ENCODE measurements around the gene CCDC97. TPM values are rescaled to one million over a fixed set of nuclear protein-coding genes. Genes with fewer than 3 reads are reported as not detected.
"Not testable (repeated sequence)": the region's sequence is repeated elsewhere in the genome, so short reads cannot be mapped to it uniquely, and the experiment has no call there.

CCDC97 gene
- total RNA-seq, 4 donors from 2014 or later: 8.6 to 15.3 (median 15.1) TPM

- Histone ChIP-seq H3K4me1 (peaks cover 3 to 6% of the 10 kb centered on the region in 2 donors), H3K4me3 (no peak overlapping the region), H3K9me3 (no peaks in the 10 kb centered on the region), H3K27me3 (no peaks in the 10 kb centered on the region), H3K36me3 (no peaks in the 10 kb centered on the region), H3K27ac (peak overlapping the region in 1 of 4 donors; percentile 11)
- TF ChIP-seq CTCF (IDR thresholded peaks at IDR 0.05 in 4 of 5, conservative IDR thresholded peaks at IDR 0.05 in 1 of 5) (no peak), POLR2A (IDR thresholded peaks at IDR 0.05) (no peak)
- ATAC-seq (no peak), DNase-seq (no peak)
- intact Hi-C loops (cut with DNase I; ENCODE audit: low total_unique reads) (no loop called here), in situ Hi-C loops (cut with MboI; ENCODE audit: low sequenced_read_pairs in 4 of 4) (no loop called here)
Observed at GRCh38 chr19:41367848-41368301, 57.9 kb downstream of the CCDC97 start.

- Histone ChIP-seq H3K27me3 (no peaks in the 10 kb centered on the region), H3K27ac (no peak overlapping the region), H3K4me1 (peaks cover 8 to 11% of the 10 kb centered on the region in 2 donors), H3K9me3 (no peaks in the 10 kb centered on the region), H3K36me3 (no peaks in the 10 kb centered on the region), H3K4me3 (no peak overlapping the region)
- ATAC-seq: no peak
- in situ Hi-C loops (cut with MboI; ENCODE audit: low sequenced_read_pairs in 4 of 4) (no loop called here), intact Hi-C loops (cut with DNase I; ENCODE audit: low total_unique reads) (no loop called here)
- no peak for TF ChIP-seq POLR2A (IDR thresholded peaks at IDR 0.05)
- TF ChIP-seq CTCF (IDR thresholded peaks at IDR 0.05 in 4 of 5, conservative IDR thresholded peaks at IDR 0.05 in 1 of 5): no peak
- no peak for DNase-seq
Observed at GRCh38 chr19:41369769-41370168, 59.8 kb downstream of the CCDC97 start.

GRCh38 chr19:41371119-41371518 lies 61.1 kb downstream of the CCDC97 start:
- DNase-seq; H3K27ac ChIP-seq; ATAC-seq; H3K27me3 ChIP-seq; H3K9me3 ChIP-seq; intact Hi-C loops (cut with DNase I; ENCODE audit: low total_unique reads); H3K4me3 ChIP-seq; in situ Hi-C loops (cut with MboI; ENCODE audit: low sequenced_read_pairs in 4 of 4); H3K36me3 ChIP-seq: not testable (repeated sequence)
- H3K4me1 ChIP-seq: peaks cover 6 to 15% of the 10 kb centered on the region in 2 donors

DNA sequence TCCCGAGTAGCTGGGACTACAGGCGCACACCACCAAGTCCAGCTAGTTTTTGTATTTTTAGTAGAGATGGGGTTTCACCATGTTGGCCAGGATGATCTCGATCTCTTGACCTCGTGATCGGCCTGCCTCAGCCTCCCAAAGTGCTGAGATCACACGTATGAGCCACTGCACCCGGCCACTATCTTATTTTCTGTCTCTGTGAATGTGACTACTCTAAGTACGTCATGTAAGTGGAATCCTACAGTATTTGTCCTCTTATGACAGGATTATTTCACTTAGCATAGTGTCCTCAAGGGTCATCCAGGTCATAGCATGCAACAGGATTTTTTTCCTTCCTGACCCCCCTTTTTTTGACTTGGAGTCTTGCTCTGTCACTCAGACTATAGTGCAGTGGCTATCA lies 61.6 kb downstream of the CCDC97 start:
- H3K27ac ChIP-seq: no peak overlapping the region
- no peak overlapping the region for H3K4me3 ChIP-seq
- in situ Hi-C loops (cut with MboI; ENCODE audit: low sequenced_read_pairs in 4 of 4) (no loop called here), intact Hi-C loops (cut with DNase I; ENCODE audit: low total_unique reads) (no loop called here)
- peaks cover 6 to 18% of the 10 kb centered on the region in 2 donors for H3K4me1 ChIP-seq
- peaks cover 0 to 10% (median 5%) of the 10 kb centered on the region in 3 donors for H3K27me3 ChIP-seq
- no peaks in the 10 kb centered on the region for H3K9me3 ChIP-seq
- no peak for DNase-seq
- no peak for ATAC-seq
- no peak for TF ChIP-seq CTCF (IDR thresholded peaks at IDR 0.05 in 4 of 5, conservative IDR thresholded peaks at IDR 0.05 in 1 of 5)
- TF ChIP-seq POLR2A (IDR thresholded peaks at IDR 0.05): no peak
- no peaks in the 10 kb centered on the region for H3K36me3 ChIP-seq

DNA sequence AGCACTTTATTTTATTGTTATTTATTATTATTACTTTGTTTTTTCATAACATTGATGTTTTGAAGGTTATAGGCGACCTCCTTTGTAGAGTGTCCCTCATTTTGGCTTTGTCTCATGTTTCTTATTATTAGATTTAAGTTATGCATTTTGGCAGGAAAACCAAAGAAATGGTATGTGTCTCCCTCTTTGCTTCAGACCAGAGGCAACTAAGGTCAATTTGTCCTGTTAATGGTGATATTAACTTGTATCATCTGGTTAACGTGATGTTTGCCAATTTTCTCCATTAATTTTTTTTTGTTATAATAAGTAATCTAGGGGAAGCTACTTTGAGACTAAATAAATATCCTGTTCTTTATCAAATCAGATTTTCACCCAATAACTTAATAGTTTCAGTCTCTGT lies 62.5 kb downstream of the CCDC97 start:
- intact Hi-C loops (cut with DNase I; ENCODE audit: low total_unique reads): no loop called here
- Histone ChIP-seq H3K4me1 (peaks cover 6 to 18% of the 10 kb centered on the region in 2 donors), H3K36me3 (no peaks in the 10 kb centered on the region), H3K4me3 (no peak overlapping the region), H3K27me3 (peaks cover 0 to 15% (median 5%) of the 10 kb centered on the region in 3 donors), H3K9me3 (no peaks in the 10 kb centered on the region), H3K27ac (no peak overlapping the region)
- TF ChIP-seq CTCF (IDR thresholded peaks at IDR 0.05 in 4 of 5, conservative IDR thresholded peaks at IDR 0.05 in 1 of 5) (no peak), POLR2A (IDR thresholded peaks at IDR 0.05) (no peak)
- DNase-seq (no peak), ATAC-seq (no peak)
- in situ Hi-C loops (cut with MboI; ENCODE audit: low sequenced_read_pairs in 4 of 4): no loop called here

All from gastrocnemius medialis (tissue), 4 donors.